ENCODE measurements around the gene PLXNC1. TPM values are rescaled to one million over a fixed set of nuclear protein-coding genes. Genes with fewer than 3 reads are reported as not detected.

The PLXNC1 gene
- total and polyA plus RNA-seq, 2 of the 8 experiments (the other 6 are each of a cell fraction or from before 2014, with no cell fraction given): 0.83 to 2.0 TPM

DNA sequence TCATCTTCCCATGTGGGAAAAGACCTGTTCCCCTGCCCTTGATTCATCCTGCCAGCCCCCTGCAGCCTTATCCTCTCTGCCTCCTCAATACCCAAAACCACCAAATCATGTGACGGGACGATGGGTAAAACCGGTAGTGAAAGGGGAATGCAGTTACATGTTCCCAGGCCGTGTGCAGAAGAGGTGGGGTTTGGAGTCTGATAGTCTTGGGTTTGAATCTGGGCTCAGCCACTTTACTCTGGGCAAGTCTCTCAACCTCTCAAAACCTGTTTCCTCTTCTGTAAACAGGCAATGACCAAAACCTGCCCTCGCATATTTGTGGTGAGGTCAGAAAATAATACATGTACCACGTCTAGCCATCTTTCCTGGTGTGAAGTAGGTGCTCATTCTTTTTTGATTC lies 123.0 kb downstream of the PLXNC1 start:
- Histone ChIP-seq H2BK15ac (ENCODE audit: low read length) (no peak overlapping the region), H3K23me2 (ENCODE audit: low read depth, low read length) (no peaks in the 10 kb centered on the region), H4K8ac (ENCODE audit: extremely low read depth, insufficient read depth, low read length) (no peak overlapping the region), H3K36me3 (ENCODE audit: control insufficient read depth in 2 of 4, insufficient read depth in 4 of 4, low read length in 3 of 4) (no peaks in the 10 kb centered on the region), H3K4me3 (ENCODE audit: extremely low read depth in 1 of 4, insufficient read depth in 2 of 4, low read depth in 3 of 4, low read length in 4 of 4) (no peak overlapping the region), H3K18ac (ENCODE audit: extremely low read depth, low read length) (no peak overlapping the region), H3K27ac (ENCODE audit: low read depth, low read length) (no peak overlapping the region), H3K9ac (replicated peaks in 1 of 4; ENCODE audit: extremely low read depth in 1 of 4, low read depth in 3 of 4, low read length in 3 of 4) (no peak overlapping the region), H2BK12ac (ENCODE audit: low read depth, low read length) (no peak overlapping the region), H3K4me2 (ENCODE audit: insufficient read depth in 1 of 2, low read depth in 2 of 2, low read length in 2 of 2) (no peak overlapping the region), H3K27me3 (replicated peaks in 1 of 4; ENCODE audit: control insufficient read depth in 3 of 4, extremely low read depth in 1 of 4, insufficient read depth in 3 of 4, low read length in 3 of 4) (no peaks in the 10 kb centered on the region), H4K5ac (ENCODE audit: insufficient read length, low read depth, low read length) (no peak overlapping the region), H2BK120ac (replicated peaks; ENCODE audit: low read depth, low read length) (no peak overlapping the region), H2AK5ac (ENCODE audit: low read depth, low read length) (no peak overlapping the region), H4K20me1 (replicated peaks in 1 of 2; ENCODE audit: control insufficient read depth in 1 of 2, insufficient read depth in 2 of 2, low read length in 2 of 2) (no peaks in the 10 kb centered on the region), H3K4ac (replicated peaks; ENCODE audit: insufficient read length, low read depth, low read length) (no peak overlapping the region), H3K56ac (replicated peaks; ENCODE audit: insufficient read length, low read depth, low read length) (no peak overlapping the region), H3K9me3 (ENCODE audit: insufficient read depth in 2 of 2, low read depth in 1 of 2, low read length in 1 of 2) (no peaks in the 10 kb centered on the region), H4K91ac (replicated peaks; ENCODE audit: insufficient read length, low read length) (no peak overlapping the region), H3K14ac (ENCODE audit: insufficient read length) (no peak overlapping the region), H3K23ac (ENCODE audit: insufficient read length) (no peak overlapping the region), H2BK20ac (ENCODE audit: low read length) (no peak overlapping the region), H3K79me1 (ENCODE audit: low read depth, low read length) (no peaks in the 10 kb centered on the region), H3K79me2 (ENCODE audit: control insufficient read depth in 1 of 2, insufficient read depth in 2 of 2, low read length in 2 of 2) (no peaks in the 10 kb centered on the region), H2BK5ac (ENCODE audit: low read depth, low read length) (no peak overlapping the region), H2AFZ (ENCODE audit: low read length) (no peak overlapping the region), H3K4me1 (replicated peaks in 1 of 4; ENCODE audit: control insufficient read depth in 3 of 4, insufficient read depth in 4 of 4, low read length in 3 of 4) (no peaks in the 10 kb centered on the region)
- TF ChIP-seq SP1 (IDR thresholded peaks at IDR 0.05; ENCODE audit: low read depth, low read length) (no peak), RAD21 (IDR thresholded peaks at IDR 0.05 in 1 of 2, conservative IDR thresholded peaks at IDR 0.05 in 1 of 2; ENCODE audit: low read depth in 2 of 2, low read length in 2 of 2) (0 out of 4 replicates have a peak, but pooled peaks of 1 of the 2 experiments have one; percentile 5)
- TF ChIP-seq, protein P1, sequence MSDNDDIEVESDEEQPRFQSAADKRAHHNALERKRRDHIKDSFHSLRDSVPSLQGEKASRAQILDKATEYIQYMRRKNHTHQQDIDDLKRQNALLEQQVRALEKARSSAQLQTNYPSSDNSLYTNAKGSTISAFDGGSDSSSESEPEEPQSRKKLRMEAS (IDR thresholded peaks at IDR 0.05): no peak
- DNase-seq (ENCODE audit: low read depth in 1 of 2, low spot score in 2 of 2): no peak
- FAIRE-seq: no peak
- ChIA-PET POLR2A (ENCODE audit: partially characterized antibody) (interaction anchor here (1.3 kb wide), 1 partner anchor 9 kb away, joined by 3 read pairs; no protein-coding TSS in a partner anchor), CTCF (ENCODE audit: partially characterized antibody) (interaction anchor here (0.6 to 1.1 kb wide), 2 partner anchors 505 to 768 kb away, joined by 3 read pairs; no protein-coding TSS in a partner anchor)
- 91% methylated on average over 6 of the region's 6 CpGs; no CpG with 5 or more reads in 1 of the 2 experiments for WGBS, 2 experiments (ENCODE audit: extremely low coverage in 1 of 2, insufficient coverage in 1 of 2, insufficient read length in 1 of 2, insufficient replicate concordance in 2 of 2, low coverage in 1 of 2, low lambda C conversion rate in 2 of 2, missing lambda C conversion rate in 1 of 2)
